Adrenal gland (tissue), 5 donors: Measurements from ENCODE around the gene CNTNAP2.

ENCODE experiments used
- POLR2A ChIP-seq, 2 donors: fragments of 450-650 bp; IDR thresholded peaks; one replicate each; pipeline ENCODE4 v1.6.1; 2017; ENCODE audit warnings: antibody characterized with exemption in 2 of 2, mild to moderate bottlenecking in 2 of 2, moderate library complexity in 1 of 2
- TF ChIP-seq, protein P1 (sequence below), 6 experiments: fragments of 450-650 bp in 4 of 6; fragments of 200-600 bp in 2 of 6; sonication (generic) in 1 of 6; IDR thresholded peaks; 1 replicate in 5 of 6; 2 replicates in 1 of 6; pipeline versions ENCODE4 v1.5.1 to v1.8.0; 2016 to 2021; ENCODE audit warnings: antibody characterized with exemption in 6 of 6, mild to moderate bottlenecking in 2 of 6, moderate library complexity in 1 of 6
- donor health status: DM: no; HTN: no; CAD: no.

- TF ChIP-seq, protein P1, sequence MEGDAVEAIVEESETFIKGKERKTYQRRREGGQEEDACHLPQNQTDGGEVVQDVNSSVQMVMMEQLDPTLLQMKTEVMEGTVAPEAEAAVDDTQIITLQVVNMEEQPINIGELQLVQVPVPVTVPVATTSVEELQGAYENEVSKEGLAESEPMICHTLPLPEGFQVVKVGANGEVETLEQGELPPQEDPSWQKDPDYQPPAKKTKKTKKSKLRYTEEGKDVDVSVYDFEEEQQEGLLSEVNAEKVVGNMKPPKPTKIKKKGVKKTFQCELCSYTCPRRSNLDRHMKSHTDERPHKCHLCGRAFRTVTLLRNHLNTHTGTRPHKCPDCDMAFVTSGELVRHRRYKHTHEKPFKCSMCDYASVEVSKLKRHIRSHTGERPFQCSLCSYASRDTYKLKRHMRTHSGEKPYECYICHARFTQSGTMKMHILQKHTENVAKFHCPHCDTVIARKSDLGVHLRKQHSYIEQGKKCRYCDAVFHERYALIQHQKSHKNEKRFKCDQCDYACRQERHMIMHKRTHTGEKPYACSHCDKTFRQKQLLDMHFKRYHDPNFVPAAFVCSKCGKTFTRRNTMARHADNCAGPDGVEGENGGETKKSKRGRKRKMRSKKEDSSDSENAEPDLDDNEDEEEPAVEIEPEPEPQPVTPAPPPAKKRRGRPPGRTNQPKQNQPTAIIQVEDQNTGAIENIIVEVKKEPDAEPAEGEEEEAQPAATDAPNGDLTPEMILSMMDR (IDR thresholded peaks at IDR 0.05): no peak
- no peak for TF ChIP-seq POLR2A (IDR thresholded peaks at IDR 0.05)
Measured at GRCh38 chr7:148328906-148329305, 2212.3 kb downstream of the CNTNAP2 start.
